HL-60 (cell line): ENCODE results near the gene DZIP1L.

ENCODE experiments used
- DNase-seq, 2 experiments: peaks; one replicate each; pipeline ENCODE4 v3.0.0-alpha.2; 2010 to 2020; ENCODE audit warnings: low read depth in 1 of 2, low spot score in 1 of 2
- H3K27ac ChIP-seq: fragments of 250-450 bp; sonication (Bioruptor Pico); replicated peaks from 2 replicates; pipeline ENCODE4 v1.5.1; 2020; ENCODE audit warnings: mild to moderate bottlenecking, moderate library complexity
- H3K27me3 ChIP-seq: fragments of 250-450 bp; sonication (Bioruptor Pico); 2 replicates; pipeline ENCODE4 v1.5.1; 2021; ENCODE audit warnings: mild to moderate bottlenecking, moderate library complexity; ENCODE audit not compliant: insufficient read depth, poor library complexity, severe bottlenecking
- H3K4me3 ChIP-seq: replicated peaks from 2 replicates; pipeline ENCODE4 v1.5.1; 2011; ENCODE audit warnings: mild to moderate bottlenecking, control low read depth, low read length; ENCODE audit not compliant: insufficient read depth
- CTCF ChIP-seq: IDR thresholded peaks from one replicate; pipeline ENCODE4 v1.5.1; 2011; ENCODE audit warnings: low read length, control low read depth, inconsistent platforms; ENCODE audit not compliant: insufficient read depth
- GABPA ChIP-seq: IDR thresholded peaks from 2 replicates; pipeline ENCODE4 v1.6.1; 2012; ENCODE audit warnings: low read depth
- POLR2AphosphoS5 ChIP-seq: IDR thresholded peaks from 2 replicates; pipeline ENCODE4 v1.6.1; 2012; ENCODE audit warnings: low read depth
- REST ChIP-seq: IDR thresholded peaks from 2 replicates; pipeline ENCODE4 v1.6.1; 2012; ENCODE audit warnings: low read depth; ENCODE audit not compliant: insufficient replicate concordance
- SPI1 ChIP-seq: IDR thresholded peaks from 2 replicates; pipeline ENCODE4 v1.6.1; 2012; ENCODE audit warnings: low read depth, mild to moderate bottlenecking, borderline replicate concordance

The DZIP1L gene

GRCh38 chr3:138079901-138080300 lies 35.5 kb downstream of the DZIP1L start:
- Histone ChIP-seq H3K4me3 (no peak overlapping the region), H3K27me3 (no peaks in the 10 kb centered on the region), H3K27ac (no peak overlapping the region)
- DNase-seq = no peak
- no peak for TF ChIP-seq POLR2AphosphoS5
- no peak for TF ChIP-seq SPI1
- no peak for TF ChIP-seq CTCF
- TF ChIP-seq REST = no peak
- TF ChIP-seq GABPA = no peak

- H3K4me3 ChIP-seq = no peak overlapping the region
- no peaks in the 10 kb centered on the region for H3K27me3 ChIP-seq
- H3K27ac ChIP-seq = no peak overlapping the region
- TF ChIP-seq REST = no peak
- no peak for TF ChIP-seq SPI1
- TF ChIP-seq CTCF = no peak
- no peak for TF ChIP-seq GABPA
- DNase-seq = peak in 1 of 2 experiments; percentile 46
These were observed 36.5 kb downstream of the DZIP1L start for GRCh38 chr3:138078901-138079344.

DNA sequence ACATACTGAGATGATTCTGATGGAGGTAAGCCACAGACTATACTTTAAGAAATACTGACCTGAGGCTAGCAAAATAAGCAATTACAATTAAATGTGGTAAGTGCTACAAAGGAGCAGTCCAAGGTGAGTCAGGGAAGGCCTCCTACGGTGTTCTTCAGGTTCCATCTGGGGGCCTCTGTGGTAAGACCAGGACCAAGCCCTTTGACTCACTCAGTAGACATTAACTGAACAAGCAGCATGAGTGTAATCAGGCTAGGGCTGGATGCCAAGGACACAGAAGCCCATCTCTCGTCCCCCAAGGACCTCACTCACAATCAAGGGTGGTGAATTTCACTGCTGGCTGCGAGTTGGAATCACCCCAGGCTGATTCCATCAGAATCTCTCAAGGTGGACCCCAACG lies 37.3 kb downstream of the DZIP1L start:
- no peak for TF ChIP-seq SPI1
- TF ChIP-seq REST = no peak
- TF ChIP-seq CTCF = no peak
- Histone ChIP-seq H3K4me3 (no peak overlapping the region), H3K27ac (no peak overlapping the region), H3K27me3 (no peaks in the 10 kb centered on the region)
- DNase-seq = no peak
